Measurements from ENCODE around the gene ADGRB2.

Gene ADGRB2

DNA sequence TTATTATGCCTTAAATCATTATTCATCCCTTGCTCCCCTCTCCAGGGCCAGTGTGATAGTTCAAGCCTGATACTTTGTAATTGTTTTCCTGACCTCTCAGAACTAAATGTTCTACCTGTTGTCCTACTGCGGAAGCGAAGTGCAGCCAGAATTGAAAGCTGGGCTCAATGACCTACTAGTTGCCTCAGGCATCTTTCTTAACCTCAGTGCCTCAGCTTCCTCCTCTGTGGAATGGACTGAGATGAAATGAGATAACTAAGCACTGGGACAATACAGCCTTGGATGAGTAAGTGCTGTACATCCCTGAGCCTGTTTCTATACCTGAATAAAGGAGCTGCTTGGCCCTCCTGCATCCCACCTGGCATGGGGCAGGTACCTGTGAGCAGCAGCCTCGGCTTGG is 86.7 kb downstream of the ADGRB2 start:
- no peak for DNase-seq (ENCODE audit: low spot score)

Data from Ammon's horn (tissue), 1 donor.